Posterior vena cava (tissue), 2 donors: ENCODE data around the gene ATP2B1. TPM values are rescaled to one million over a fixed set of nuclear protein-coding genes. Genes with fewer than 3 reads are reported as not detected.
A peak's percentile ranks its signal among the peaks of the same experiment; 100 is the strongest.

ENCODE experiments used
- DNase-seq: peaks from one replicate; pipeline ENCODE4 v3.0.0-alpha.2; 2020; ENCODE audit warnings: low spot score
- intact Hi-C, 2 donors: fragments of 100-400 bp; cut with DNase I; formaldehyde crosslinking; loops; one replicate each; pipeline versions ENCODE4 v1.14.1 to v1.14.2; 2022 to 2023
- total RNA-seq, 2 donors: library from RNA; stranded (reverse); fragmentation: NEBNext Ultra II Directional; extraction: Animal tissue kit (Norgen Biotek cat#: 25700); gene quantifications; one replicate each; pipeline ENCODE4 v1.2.1, GENCODE V29; 2021
- donor health status: DM: yes; HTN: yes; CAD: no.
- donor health status: DM: yes; HTN: yes; CAD: no.

The ATP2B1 gene
- total RNA-seq, 2 donors from 2014 or later, result 37.6 to 44.0 TPM

DNA sequence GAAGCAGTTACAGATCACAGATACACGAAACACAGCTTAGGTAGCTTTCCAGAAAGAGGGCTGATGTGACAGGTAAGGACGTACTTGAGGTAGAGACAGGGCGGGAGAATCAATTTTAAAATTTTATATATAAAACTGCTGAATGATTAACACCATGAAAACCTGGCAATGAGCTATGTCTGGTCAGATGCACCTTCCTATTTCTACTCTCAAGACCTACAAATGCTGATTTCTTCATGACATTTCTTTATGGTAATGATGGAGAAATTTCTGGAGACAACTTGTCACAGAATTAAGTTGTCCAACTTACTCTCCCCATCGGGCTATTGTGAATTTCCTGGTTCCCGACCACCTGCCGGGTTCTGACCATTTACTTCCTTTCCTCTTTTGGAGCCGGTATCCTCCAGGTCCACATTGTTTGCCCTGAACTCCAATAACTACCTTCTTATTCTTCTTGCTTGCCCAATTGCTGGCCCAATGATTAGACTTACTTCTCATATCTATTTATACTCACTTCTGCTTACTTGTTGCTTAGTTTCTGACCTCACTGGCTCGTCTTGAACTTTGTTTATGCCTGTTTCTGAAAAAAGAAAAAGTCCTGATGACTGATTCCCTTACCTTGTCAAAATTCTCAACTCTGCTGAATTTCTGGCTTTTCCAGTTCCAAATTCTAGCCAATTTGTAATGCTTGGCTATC, 12.8 kb upstream of the ATP2B1 start:
- DNase-seq, result no peak
- intact Hi-C loops, result no loop called here

DNA sequence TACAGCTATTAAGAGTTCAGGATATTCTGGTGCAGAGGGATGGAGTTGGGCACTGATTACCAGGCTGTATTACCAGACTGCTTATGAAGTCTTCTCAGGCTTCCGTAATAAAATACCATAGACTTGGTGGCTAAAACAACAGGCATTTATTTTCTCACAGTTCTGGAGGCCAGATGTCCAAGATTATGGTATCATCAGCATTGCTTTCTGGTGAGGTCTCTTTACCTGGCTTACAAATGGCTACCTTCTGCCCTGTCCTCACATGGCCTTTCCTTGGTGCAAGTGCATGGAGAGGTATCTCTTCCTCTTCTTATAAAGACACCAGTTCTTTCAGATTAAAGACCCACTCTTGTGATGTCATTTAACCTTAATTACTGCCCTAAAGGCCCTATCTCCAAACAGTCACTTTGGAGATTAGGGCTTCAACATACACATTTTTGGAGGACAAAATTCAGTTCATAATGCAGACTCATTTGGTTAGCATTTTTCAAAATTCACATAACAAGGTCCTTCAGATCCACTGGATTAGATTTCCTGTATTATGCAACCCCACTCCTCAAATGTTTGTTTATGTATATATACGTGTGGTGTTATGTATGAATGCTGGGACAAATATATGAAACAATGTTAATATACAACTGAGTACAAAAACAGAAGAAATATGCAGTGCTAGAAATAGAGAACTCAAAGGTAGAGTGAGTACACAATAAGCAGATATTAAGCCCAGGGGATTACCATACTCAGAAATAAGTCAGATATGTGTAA, 9.3 kb upstream of the ATP2B1 start:
- intact Hi-C loops, result no loop called here
- no peak for DNase-seq

DNA sequence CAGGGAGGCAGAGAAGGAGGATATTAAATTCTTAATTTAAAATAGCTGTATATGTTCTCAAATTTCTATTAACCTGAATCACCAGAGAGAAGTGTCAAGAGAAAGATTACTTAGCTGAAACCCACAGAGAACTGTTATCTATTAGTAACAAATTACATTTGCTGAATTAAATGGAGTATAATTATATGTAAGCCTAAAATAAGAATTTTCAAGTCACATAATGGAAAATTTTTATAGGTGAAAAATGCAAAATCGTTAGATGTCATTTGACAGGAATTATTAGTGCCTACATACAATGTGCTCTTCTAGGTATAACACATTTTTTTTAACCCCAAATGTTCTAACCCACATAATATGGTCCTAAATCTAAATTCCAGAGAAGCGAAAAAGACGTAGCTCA, 4.1 kb upstream of the ATP2B1 start:
- DNase-seq, result no peak
- intact Hi-C loops, result no loop called here

DNA sequence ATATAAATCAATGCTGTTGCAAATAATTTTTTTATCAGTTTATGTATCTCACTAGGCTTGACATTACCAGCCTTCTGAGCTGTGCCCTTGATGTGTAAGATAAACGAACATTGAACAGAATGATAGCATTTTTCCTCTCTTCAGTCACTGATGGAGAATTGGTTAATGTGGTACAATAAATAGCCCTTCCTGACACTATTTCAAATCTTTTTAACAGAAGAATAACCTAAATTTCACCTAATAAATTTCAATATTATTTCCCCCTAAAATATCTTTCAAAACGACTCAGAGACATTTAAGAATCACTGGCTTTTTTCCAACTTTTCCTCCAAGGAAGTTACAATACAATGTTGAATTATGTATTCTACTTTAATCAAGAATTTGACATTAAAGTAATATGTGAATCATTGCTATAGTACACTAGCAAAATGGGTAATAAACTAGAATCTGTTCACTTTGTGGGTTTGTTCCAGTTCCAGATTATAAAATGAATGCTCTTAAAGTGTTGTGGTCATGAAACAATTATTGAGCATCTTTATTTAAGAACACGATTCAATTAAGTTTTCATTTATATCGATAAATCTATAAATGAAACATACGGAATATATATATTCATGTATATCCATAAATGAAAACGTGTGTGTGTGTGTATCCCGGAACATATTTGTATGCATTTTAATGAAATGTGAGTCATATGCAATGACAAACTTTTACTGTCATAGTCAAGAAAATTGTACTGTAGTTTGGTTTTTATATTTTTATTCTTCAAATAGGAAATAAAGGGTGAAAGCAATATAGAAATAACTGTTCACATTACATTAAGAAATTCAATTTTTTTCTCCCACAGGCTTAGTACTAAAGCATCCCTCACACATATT, 2.5 kb upstream of the ATP2B1 start:
- DNase-seq, result no peak
- intact Hi-C loops, result no loop called here

DNA sequence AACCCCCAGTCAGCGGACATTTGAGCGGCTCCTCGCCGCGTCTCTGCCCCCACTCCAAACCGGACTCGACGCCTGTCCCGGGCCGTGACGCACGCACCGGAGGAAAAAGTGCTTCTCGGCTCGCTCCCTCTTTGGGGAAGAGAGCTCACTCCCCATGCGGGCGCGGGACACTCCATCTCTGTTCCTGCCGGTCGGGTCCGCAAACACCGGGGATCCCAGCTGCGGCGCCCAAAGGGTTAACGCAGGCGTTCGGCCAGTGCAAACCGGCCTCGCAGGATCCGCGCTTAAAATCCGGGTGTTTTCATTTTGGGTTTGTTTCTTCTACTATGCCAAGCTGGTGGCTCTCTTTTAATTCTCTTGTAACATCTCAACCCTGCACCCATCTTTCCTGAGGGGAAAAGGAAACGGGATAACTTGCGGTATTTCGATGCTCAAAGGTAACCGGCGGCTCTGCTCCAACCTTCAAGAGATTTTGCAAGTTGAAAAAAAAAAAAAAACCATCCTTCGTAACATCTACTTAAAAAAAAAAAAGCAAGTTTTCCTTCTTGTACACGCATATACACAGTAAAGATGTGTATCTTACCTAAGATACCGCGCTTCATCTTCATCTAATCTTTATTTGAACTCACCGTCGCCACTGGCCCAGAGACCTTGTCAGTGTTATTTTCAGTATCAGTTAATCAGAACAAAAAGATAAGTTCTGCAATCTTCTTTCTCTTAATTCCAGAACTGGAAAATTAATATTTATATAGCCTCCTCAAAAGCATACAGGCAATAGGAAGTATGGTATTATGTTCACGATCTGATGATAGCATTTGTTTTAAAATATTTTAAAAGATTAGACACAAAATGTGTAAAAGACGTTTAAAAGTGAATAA, 1.6 kb upstream of the ATP2B1 start:
- peak; percentile 93 for DNase-seq
- intact Hi-C loops, result no loop called here

DNA sequence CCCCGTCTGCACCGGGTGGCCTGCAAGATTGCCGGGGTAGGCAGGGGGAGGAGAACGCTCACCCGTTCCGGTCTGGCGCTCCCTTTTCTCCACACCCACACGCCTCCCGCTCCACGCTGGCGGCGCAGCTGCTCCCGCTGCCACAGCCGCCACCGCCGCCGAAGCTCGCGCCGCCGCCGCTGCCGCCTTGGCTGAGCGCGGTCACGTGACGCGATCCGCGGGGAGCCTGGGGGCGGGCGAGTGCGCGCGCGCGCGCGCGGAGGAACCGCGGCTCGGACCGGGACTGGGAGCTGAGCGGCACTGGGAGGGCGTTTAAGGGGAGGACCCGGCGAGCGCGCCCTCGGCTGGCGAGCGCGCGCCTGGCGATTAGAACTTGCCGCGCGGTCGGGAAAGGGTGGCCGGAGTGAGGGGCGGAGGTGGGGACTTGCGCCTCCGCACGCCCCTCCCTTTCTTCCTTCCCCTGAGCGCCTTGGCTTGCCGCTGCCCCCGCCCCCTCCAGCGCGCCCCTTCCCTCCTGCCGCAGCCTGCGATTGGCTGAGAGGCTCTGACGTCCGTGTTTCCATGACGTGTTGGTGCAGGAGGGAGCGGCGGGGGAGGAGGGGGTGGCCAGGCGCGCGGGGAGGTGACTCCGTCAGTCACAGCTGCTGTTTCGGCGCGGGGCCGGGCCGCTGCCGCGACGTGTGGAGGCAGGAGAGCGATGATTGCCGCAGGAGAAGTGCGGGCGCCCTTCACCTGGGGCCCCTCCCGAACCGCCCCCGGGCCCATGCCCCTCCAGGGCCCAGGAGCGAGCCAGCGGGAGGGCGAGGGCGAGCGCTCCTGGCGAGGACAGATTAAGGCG, 738 bp upstream of the ATP2B1 start:
- peak; percentile 100 for DNase-seq
- intact Hi-C loops, result no loop called here

DNA sequence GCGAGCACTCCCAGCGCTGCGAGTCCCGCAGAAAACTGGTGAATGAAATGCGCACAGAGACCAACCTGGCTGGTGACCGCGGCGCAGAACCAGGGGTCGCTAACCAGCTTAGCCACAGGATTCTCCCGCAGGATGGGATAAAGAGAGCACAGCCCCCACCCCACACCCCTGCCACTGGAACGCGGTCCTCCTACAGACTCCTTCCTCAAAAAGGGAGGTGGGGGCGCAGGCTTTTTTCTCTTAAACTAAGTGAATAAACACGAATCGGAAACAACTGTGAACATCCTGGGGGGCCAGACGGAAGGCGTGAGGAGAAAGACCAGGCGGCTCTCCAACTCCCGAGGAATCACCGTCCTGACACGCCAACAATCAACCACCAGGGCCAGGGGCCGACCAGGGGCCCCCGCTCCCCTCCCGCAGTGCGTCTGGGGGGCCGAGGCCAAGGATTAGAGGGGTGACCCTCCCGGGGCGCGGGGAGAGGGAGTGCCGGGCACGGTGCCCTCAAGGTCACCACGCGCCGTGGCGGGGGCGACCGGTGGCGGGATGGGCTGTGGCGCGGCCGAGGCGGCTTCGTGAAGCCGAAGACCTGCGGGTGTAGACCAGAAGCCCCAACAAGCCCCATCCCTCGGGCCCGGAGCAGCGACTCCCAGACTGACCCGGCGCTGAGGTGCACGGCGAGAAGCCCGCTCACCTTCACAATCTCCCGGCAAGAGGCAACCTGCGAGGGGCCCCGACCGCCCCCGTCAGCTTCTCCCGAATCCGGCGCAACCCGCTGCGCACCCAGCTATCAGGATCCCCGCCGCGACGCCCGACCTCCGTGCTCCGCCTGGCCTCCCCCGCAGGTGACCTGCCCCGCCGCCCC, 704 bp downstream of the ATP2B1 start:
- DNase-seq, result peak; percentile 86
- intact Hi-C loops, result loop anchor here in 1 of 2 donors (1.0 kb wide), 1 partner anchor 20 kb away; no protein-coding TSS in a partner anchor

DNA sequence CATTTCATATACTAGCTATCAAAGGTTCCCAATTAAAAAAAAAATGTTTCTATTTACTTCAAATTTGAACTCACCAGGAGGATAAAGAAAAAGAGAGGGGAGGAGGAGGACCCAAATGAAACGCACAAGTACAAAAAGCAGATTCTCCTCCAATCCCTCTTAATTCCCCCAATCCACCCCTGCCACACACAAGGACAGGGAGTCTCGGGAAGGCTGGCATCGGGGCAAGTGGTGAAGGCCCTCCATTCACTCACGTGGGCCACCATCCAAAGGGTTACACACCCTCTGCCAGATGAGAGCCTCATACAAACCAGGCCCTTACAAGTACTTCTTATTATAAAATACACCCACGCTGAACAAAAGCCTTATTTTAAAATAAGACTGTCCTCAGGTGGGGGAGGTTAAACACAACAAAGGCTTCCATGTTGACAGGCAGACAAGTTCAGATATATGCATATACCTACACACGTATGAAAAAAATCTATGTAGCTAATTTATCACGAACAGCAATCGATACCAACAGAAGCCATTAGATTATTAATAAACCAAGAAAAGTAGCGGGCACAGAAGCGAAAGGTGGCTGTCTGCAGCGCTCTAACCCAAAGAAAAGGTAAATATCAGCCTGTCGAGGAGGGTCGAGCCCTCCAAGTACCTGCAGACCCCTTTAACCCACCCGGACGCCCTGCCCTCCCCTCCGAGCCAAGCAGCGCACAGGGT, 1.5 kb downstream of the ATP2B1 start:
- intact Hi-C loops, result no loop called here
- DNase-seq, result no peak

DNA sequence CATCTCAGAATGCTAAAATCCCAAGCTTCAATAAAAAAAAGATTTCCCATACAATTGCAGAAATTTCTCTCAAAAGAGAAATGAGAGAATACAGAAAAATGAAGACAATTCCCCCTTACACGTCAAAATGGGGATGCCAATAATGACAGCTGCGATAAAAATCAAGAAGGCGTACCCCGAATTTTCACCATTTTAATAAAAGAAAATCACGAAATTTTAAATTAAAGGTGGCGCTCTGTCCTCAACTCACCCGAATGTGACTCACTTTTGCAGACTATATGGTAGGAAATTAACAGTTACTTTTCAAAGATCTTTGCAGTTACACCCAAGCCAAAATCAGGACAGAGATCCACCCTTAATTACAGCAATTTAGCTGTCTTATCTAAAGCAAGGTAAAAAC, 2.1 kb downstream of the ATP2B1 start:
- no peak for DNase-seq
- intact Hi-C loops, result no loop called here

DNA sequence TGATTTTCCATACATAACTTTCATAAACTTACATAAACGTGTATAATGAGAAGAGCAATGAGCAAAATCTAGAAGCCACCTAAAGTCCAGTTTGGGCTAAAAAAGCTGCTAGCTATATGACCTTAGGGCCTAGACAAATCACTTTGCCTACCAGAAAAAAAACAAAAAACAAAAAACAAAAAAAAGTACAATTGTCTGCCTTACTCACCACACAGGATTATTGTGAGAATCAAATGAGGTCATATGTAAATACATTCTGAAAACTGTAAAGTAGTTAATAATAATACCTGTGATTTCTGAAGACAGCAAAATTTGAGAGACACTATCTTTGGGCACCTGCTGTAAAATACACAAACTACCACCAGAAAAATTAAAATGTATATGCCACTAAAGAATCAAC, 4.2 kb downstream of the ATP2B1 start:
- intact Hi-C loops, result loop anchor here in 1 of 2 donors (5.0 kb wide), 1 partner anchor 233 kb away; no protein-coding TSS in a partner anchor
- DNase-seq, result no peak

DNA sequence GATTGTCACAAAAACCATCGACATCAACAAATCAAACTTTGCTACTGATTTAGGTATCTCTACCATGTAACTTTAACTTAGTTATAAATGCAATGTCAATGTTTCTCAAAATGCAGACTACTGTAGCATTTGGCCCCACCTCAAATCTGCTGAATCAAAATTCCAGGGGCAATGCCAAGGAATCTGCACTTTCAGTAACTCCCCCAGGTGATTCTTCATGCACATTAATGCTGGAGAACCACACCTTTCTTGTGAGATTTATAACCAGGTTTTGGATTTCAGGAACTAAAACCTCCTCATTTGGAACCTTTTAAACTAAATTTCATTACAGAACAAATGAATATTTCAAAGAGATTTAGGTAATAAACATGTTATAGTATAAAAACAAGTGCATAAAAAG, 4.9 kb downstream of the ATP2B1 start:
- intact Hi-C loops, result loop anchor here in 1 of 2 donors (5.0 kb wide), 1 partner anchor 234 kb away; no protein-coding TSS in a partner anchor
- no peak for DNase-seq

DNA sequence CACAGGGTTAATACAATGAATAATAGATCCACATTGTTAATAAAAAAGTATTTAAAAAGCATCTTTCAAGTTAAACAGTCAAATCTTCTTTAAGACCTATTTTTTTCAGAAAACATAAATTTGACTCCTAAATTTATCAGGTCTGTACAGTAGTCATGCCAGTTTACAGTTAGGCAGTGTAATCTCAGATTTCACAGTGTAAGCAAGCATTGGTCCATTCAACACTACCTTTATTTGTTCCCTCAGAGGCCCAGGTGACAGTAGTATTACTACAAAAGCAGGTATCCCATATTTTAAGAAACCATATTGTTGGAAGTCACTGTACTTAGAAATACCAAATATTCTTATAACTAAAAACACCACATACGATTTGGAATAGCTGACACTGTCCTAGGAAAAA, 6.1 kb downstream of the ATP2B1 start:
- no peak for DNase-seq
- intact Hi-C loops, result loop anchor here in 1 of 2 donors (5.0 kb wide), 1 partner anchor 235 kb away; no protein-coding TSS in a partner anchor

DNA sequence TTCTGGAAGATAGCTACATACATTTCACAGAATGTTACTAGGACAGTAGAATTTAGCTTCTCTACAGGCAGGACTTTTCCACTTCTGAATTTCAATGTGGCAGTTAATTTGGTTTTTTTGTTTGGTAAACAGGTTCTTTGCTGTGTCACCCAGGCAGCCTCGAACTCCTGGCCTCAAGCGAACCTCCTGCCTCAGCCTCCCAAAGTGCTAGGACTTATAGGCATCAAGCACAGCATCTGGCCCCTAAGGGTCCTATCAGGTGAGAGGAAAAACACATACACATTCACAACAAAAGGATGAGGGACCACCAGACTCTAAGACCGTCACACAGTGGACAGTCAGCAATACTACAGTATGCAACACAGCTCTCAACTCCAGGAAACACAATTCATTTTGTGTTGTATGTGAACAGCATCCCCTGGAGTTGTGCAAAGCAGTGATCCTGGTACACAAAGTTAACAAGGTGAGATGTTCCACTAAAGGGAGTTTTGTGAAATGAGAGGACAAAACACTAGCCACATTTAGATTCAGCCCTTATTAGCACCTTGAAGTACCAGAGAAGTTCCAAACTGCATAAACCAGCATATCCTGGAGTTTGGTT, 6.9 kb downstream of the ATP2B1 start:
- intact Hi-C loops, result loop anchor here in 1 of 2 donors (5.0 kb wide), 1 partner anchor 236 kb away; no protein-coding TSS in a partner anchor
- no peak for DNase-seq

DNA sequence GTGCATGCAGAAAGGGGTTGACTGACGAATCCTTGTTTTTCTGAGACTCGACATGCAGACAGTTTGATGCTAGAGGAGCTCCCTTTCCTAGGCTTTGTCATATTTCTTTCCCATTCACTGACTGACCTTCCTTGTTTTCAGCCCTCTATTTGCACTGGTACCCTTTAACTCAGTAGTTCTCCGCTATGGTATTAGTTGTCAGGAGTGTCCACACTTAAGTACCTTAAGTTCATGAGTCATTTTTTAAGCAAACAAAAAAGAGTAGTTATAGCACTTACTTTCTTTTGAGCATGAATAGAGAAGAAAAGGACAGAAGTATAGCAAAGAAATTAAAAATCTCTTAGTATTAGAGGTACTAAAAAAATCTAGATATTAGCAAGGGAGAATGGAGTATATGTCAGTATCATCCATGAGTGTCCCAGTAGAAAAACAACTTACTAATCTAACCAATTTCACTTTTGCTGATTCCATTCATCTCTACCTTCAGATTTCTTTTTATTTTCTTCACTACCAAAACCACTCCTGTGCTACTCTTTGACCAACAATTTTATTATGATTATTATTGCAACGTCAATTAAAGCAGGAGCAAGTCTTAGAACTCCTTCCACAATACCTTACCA, 8.3 kb downstream of the ATP2B1 start:
- intact Hi-C loops, result loop anchor here in 1 of 2 donors (5.0 kb wide), 1 partner anchor 237 kb away; no protein-coding TSS in a partner anchor

DNA sequence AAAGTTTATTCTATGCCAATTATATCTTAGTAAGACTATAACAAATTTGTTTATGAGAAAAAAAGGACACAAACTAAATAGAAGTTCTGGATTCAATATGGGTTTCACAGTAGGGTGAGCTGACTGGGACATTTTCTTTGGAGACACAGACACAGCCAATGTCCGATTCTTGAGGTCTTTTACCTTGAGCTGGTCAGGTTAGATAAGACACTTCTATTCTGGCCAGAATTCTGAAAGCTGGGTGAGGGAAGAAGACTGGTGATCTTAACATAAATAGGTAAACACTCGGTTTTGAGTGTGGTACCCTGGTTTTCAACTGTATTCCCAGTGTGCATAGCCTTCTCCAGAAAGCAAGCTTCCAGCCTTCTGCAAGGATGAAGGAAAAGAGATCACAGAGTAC, 10.0 kb downstream of the ATP2B1 start:
- intact Hi-C loops, result no loop called here
- DNase-seq, result no peak

More for the DNA sequence above, 8.3 kb downstream of the ATP2B1 start:
- DNase-seq, result no peak
